HG03378 (cell line): ENCODE measurements around the gene KIF5B.
"Not testable (repeated sequence)": the region's sequence is repeated elsewhere in the genome, so short reads cannot be mapped to it uniquely, and the experiment has no call there.

Experiments used
- ATAC-seq: cut with Tn5 transposase; IDR thresholded peaks from one replicate; pipeline ENCODE4 v1.9.1; 2021; ENCODE audit warnings: mild to moderate bottlenecking, moderate library complexity; ENCODE audit not compliant: unreplicated experiment

KIF5B gene

DNA sequence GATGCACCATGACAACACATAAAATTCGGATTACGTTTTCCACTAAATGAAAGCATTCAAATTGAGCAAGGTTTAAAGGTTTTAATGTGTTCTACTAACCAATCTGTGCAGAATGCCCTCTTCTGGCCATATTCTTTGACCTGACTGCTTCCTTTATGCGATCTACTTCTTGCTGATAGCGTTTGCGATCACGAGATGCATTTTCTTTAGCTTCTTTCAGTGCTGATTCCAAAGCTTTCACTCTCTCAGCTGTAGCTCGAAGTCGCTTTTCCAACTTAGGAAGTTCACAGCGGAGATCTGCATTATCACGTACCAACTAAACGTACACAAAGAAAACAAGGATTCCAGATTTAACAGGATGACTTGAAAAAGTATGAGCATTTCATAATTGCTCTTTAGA lies 39.2 kb downstream of the KIF5B start:
- ATAC-seq, result no peak

DNA sequence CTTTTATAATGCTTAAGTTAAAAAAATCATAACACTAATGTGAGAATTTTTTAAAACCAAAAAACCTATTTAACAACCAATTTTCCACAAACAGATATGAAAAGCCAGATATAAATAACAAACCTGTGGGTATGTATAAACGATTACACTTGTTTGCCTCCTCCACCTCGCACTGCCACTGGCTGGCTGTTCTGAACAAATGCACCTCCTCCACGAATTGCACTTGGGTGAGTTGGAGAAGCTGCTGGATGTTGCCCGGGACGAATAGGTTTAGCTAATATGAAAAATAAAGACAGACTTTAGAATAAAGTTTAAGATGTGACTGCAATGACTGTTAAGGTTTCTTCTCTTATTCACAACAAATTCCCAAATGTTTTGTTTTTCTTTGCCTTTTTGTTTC lies 40.8 kb downstream of the KIF5B start:
- ATAC-seq, result no peak

DNA sequence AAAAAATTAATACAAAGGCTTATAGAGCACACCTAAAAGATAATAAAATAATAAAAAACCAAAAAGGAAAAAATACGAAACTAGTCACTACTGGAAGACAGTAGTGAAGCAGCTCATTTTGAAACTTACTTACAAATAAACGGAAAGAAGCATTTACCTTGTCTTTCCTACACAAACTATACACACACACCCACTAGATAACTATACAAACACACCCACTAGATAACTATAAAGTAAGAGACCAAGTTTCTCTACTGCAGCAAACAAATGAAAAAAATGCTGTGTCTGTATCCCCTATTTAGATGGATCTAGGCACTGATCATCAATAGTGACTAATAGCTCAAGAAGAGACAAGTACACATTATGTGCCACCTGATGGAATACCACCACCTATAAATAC lies 49.2 kb downstream of the KIF5B start:
- ATAC-seq, result no peak

DNA sequence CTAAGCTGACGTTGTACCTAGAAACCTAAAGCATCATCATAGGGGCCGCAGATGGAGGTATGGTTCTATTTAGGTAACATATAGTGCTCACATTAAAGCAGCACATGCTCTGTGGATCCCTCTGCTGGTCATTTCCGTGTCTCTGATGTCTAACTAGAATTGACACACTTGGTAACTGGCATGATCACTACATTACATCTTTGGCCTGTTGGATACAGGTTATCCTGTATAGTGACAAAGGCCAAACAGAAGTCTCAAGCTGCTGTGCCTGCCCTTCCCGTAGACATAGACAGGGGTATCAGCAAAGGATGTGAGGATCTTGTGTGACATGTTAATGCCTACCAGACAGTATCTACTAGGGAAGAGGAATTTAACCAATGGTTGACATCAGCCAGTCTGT lies 51.2 kb downstream of the KIF5B start:
- ATAC-seq, result no peak

DNA sequence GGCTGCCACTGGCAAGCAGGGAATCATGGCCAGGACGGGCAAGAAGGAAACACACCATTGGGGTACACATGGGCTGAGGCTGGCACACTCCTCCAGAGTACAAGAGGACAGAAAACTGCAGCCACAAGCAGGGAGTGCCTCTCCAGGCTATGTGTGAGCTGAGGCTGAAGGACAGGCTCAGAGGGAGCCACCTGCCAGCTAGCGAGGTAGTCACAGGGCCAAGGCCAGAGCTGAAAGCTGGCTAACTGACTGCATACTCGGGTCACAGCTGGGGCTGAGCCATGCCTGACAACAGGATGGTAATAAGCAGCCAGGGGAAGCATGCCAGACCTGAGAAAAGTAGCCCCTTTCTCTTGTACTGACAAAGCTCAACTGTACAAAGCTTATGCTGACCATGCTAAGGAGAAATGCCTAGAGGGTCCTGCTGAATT lies 52.0 kb downstream of the KIF5B start:
- no peak for ATAC-seq

DNA sequence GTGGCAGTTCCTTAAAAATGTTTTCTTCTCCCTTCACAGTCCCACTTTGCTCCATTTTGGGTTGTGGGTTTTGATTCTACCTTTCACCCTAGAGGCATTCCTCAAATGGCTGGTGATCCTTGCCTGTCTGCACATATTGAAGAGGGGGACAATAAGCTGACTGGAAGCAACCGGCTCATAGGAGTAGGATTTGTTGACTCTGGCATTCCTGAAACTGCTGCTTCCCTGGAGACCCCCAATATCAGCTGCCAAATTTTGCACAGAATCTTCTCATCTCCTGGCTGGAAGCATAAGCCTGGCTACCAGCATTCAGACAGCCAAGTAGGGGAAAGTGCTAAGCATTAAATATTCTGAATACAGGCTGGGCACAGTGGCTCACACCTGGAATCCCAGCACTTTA lies 53.7 kb downstream of the KIF5B start:
- no peak for ATAC-seq

DNA sequence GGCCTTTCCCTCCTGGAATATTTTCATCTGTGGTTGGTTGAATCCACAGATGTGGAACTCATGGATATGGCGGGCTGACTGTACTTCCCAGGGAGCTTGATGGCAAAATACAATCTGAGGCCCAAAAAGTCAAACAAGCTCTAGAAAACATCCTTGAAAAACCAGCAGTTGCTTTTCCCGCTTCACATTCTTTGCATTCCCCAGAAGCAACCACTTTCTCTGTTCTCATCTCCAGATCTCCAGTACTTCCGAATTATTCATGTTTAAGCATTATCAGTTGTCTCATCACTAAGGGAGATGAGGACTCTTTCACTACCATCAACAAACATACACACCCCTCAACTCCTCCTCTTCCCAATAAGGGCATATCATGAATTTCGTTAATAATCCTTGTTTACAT lies 55.3 kb downstream of the KIF5B start:
- no peak for ATAC-seq

DNA sequence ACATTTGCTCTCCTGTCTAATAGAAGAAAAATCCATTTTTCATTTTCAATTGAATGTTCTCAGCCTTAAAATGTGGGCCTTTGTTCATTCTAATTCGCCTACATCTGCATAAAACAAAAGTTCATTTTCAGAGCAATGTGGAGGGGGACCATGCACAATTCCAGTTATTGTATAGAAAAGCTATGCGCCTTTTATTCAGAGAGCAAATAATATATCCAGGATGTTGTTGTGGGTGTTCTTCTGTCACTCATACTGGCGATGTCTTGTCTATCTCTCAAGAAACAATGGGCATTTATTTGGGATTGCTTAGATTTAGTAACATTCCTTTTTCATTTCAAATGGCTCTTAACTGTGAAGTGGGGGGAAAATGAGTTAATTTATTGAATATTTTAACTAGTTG lies 56.4 kb downstream of the KIF5B start:
- ATAC-seq, result no peak

DNA sequence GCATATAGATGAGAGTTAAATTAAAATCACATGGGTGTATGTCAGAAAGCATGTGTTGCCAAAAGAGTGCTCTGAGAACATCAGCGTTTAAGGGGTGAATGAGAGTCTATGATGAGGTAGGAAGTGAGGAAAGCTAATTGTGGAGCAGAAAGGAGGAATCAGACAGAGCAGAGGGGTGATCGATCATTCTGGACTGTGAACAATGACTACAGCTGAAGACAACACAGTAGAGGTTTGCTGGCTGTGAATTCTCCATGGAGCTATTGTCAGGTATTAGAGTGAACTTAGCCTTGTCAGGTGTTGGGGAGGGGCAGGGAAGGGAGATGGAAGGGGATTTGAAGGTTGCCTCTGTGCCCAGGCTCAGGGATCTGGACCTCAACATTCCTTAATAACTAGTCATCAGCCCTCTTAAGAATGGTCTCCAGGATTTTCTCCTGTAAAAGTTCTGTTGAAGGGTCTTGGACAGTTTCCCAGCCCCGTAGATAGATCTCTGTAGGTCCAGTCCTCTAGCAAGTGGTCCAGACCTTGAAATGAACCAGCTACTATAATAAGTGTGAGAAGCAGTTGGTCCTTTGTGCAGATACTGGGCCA lies 57.1 kb downstream of the KIF5B start:
- no peak for ATAC-seq

DNA sequence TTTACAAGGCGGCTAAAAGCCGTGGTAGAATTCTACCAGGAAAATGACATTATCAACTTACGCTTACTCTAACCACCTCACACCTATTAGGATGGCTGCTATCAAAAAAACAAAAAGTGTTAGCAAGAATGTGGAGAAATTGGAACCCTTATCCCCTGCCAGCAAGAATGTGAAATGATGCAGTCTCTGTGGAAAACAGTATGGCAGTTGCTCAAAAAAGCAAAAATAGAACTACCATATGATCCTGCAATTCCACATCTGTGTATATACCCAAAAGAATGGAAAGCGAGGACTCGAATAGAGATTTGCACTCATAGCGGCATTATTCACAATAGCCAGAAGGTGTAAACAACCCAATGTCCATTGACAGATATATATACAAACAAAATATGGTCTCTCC lies 61.3 kb downstream of the KIF5B start:
- no peak for ATAC-seq

DNA sequence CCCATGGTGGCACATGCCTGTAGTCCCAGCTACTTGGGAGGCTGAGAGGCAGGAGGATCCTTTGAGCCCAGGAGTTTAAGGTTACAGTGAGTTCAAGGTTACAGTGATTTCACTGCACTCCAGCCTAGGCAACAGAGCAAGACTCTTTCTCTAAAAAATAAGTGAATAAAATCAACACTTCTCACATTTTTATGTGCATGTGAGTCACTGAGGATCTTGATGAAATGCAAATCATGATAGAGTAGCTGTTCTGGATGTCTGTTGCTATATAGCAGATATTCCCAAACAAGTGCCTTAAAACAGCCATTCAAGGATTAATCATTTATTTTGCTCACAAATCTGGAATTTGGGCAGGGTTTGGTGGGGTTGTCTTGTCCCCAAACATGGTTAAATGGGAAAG lies 65.3 kb downstream of the KIF5B start:
- ATAC-seq, result no peak

DNA sequence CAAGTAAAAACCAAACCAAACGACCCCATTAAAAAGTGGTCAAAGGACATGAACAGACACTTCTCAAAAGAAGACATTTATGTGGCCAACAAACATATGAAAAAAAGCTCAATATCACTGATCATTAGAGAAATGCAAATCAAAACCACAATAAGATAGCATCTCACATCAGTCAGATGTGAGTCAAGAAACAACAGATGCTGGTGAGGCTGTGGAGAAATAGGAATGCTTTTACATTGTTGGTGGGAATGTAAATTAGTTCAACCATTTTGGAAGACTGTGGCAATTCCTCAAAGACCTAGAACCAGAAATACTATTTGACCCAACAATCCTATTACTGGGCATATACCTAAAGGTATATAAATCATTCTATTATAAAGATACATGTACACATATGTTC lies 68.4 kb downstream of the KIF5B start:
- ATAC-seq, result not testable (repeated sequence)

DNA sequence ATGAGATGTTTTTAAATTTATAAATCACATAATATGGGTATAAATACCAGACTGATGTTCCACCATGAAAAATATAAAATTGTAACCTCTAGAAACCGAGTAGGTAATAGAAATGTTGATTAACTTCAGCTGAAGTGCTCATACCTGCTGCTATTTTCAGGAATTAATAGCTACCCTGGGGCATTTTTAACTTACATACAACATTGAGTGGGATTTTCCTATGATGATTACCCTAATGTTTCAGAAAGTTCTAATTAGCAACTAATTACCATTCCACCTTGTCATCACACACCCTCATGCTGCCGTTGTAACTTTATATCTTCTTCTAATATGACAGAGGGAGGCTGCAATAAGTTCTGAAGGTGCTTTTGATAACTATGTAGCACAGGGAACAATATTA lies 74.1 kb downstream of the KIF5B start:
- ATAC-seq, result no peak

DNA sequence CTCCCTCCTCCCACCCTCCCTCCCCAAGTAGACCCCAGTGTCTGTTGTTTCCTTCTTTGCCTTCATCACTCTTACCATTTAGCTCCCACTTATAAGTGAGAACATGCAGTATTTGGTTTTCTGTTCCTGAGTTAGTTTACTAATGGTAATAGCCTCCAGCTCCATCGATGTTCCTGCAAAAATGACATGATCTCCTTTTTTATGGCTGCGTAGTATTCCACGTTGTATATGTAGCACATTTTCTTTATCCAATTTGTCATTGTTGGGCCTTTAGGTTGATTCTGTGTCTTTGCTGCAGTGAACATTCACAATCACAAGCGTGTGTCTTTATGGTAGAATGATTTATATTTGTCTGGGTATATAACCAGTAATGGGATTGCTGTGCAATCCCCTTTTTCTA lies 75.8 kb downstream of the KIF5B start:
- no peak for ATAC-seq

DNA sequence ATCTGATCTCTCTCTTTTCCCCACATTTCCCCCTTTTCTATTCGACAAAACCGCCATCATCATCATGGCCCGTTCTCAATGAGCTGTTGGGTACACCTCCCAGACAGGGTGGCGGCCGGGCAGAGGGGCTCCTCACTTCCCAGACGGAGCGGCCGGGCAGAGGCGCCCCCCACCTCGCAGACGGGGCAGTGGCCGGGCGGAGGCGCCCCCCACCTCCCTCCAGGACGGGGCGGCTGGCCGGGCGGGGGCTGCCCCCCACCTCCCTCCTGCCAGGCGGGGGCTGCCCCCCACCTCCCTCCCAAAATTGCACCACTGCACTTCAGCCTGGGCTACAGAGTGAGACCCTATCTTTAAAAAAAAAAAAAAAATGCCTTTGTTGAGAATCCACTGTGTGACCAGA lies 77.2 kb downstream of the KIF5B start:
- ATAC-seq, result not testable (repeated sequence)

DNA sequence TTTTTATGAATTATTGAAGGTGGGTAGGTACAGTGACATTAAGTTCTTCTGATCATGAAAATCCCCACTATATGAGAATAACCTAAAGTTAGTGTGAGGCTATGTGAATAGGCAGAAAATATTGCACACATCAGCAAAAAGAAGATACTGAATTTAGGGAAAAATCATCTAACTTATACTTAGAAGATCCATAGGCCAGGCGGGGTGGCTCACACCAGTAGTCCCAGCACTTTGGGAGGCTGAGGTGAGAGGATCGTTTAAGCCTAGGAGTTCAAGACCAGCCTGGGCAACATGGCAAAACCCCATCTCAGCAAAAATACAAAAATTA lies 78.1 kb downstream of the KIF5B start:
- ATAC-seq, result no peak

DNA sequence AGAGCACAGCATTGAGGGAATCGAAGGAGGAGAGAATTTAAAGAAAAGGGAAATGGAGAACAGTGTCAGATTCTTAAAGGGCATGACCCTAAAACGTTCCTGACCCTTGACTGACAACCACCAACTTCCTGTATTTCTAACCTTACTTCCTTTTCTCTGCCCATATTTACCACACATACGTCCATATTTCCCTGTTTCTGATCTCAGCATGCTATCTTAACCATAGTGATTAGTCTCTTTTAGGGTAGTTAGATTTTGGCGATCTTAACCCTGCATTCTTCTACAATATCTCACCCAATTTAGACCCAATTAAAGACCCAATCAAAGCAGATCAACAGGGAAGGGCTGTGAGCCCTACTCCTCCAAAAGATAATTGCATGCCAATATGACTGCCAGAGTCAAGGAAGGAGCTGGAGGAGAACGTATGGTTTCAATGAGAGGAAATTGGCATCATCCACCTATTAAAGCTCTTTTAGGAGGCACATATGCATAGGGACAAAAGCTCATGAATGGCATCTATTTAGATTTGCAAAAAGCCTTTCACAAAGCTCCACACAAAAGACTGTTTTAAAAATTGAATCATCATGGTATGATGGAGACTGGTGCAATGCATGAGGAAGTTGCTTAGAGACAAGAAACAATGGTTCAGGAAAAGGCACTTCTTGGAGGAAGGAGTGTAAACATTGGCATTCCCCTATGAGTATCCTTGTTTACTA lies 78.6 kb downstream of the KIF5B start:
- no peak for ATAC-seq

DNA sequence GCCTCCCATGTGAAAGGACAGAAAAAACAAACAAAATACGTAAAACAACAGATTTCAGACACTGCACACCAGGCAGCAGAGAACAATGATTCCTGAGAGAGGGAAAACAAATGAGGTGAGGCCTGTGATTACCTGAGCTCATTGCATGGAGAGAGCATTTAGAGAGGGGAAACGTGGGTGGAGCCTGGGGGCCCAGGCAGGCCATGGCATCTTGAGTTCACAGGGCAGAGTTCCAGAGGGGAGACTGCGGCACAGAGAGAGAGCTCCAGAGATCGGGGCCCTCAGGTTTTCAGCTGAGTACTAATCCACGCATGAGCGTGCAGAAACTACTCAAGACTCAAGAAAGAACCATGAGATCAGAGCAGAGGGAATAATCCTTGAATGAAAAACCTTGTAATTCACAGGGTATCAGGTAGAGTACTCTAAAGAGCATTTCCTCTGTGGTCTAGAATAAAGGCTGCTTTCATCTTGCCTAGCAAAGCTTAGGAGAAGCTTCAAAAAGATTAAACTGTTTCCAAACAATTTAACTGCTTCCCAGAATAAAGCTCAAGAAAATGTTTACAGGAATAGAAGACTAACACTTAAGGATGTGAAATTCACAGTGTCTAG lies 81.0 kb downstream of the KIF5B start:
- ATAC-seq, result no peak

DNA sequence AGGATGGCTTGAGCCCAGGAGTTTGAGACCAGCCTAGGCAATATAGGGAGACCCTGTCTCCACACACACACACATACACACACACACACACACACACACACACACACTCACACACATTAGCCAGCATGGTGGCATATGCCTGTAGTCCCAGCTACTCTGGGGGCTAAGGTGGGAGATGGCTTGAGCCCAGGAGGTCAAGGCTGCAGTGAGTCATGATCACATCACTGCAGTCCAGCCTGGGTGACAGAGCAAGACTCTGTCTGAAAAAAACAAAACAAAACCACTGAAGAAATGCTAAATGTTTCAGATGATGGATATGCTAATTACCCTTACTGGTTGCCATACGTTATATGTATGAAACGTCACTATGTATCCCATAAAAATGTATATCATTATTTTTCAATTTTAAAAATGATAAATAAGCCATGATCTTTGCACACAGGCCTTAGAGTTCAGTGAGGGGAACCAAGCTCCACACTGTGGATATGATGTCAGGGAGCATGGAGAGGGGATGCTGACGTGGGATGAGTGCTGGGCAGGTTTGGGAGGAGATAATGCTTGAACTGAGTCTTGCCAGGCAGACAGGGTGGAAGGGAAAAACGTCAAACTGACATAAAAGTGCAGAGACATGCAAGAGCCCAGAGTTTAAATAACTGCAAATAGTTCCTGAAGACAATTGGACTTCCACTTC lies 81.6 kb downstream of the KIF5B start:
- ATAC-seq, result no peak

DNA sequence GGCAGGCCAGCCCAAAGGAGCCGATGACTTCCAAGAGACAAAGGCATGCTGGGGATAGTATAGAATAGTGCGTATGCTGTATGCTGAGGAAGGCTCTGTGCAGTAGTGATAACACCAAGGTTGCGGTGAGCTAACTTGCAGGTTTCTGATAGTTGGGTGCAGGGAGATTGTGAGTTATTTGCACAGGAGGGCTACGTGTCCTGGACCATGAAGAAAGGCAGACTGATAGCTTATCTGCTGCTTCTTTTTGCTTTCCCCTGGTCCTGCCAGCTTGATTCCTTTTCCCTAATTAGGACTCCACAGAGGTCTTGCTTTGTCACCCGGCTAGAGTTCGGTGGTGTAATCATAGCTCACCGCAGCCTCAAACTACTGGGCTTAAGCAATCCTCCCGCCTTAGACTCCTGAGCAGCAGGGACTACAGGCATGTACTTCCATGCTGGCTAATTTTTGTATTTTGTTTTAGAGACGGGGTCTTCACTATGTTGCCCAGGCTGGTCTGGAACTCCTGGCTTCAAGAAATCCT lies 83.6 kb downstream of the KIF5B start:
- ATAC-seq, result no peak

DNA sequence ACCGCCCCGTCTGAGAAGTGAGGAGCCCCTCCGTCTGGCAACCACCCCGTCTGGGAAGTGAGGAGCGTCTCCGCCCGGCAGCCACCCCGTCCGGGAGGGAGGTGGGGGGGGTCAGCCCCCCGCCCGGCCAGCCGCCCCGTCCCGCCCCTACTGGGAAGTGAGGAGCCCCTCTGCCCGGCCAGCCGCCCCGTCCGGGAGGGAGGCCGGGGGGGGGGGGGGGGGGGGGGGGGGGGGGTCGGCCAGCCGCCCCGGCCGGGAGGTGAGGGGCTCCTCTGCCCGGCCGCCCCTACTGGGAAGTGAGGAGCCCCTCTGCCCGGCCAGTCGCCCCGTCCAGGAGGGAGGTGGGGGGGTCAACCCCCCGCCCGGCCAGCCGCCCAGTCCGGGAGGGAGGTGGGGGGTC lies 86.4 kb downstream of the KIF5B start:
- ATAC-seq, result not testable (repeated sequence)

DNA sequence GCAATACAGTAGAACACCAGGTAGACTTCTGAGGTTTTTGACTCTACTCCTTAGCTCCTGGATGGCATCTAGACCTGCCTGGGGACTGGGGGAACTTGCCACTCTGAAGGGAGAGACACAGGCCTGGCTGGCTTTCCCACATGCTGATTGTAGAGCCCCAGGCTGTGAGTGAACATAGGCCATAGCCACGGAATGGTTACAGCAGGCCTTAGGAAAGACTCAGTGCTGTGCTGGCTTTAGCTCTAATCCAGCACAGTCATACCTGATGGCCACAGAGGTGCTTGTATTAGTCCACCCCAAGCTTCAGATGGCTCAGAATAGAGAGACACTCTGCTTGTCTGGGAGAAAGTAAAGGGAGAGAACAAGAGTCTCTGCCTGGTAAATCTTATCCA lies 92.6 kb downstream of the KIF5B start:
- no peak for ATAC-seq
